ENCODE data around the gene CLEC14A. TPM values are rescaled to one million over a fixed set of nuclear protein-coding genes. Genes with fewer than 3 reads are reported as not detected.

Gene CLEC14A
- total RNA-seq, 2 donors from 2014 or later: 9.9 to 16.8 TPM

- intact Hi-C loops (cut with DNase I): no loop called here
- 53 to 60% methylated on average over 2 of the region's 2 CpGs for WGBS, 2 donors
- H3K9me3 ChIP-seq: no peaks in the 10 kb centered on the region
- no peak overlapping the region for H3K27ac ChIP-seq
- H3K4me3 ChIP-seq: no peak overlapping the region
- no peaks in the 10 kb centered on the region for H3K4me1 ChIP-seq
- no peaks in the 10 kb centered on the region for H3K27me3 ChIP-seq
- no peak for ATAC-seq
- H3K36me3 ChIP-seq (replicated peaks in 1 of 2; ENCODE audit: insufficient read depth in 1 of 2, low read depth in 2 of 2): no peaks in the 10 kb centered on the region
- no peak for DNase-seq
- TF ChIP-seq, protein P1, sequence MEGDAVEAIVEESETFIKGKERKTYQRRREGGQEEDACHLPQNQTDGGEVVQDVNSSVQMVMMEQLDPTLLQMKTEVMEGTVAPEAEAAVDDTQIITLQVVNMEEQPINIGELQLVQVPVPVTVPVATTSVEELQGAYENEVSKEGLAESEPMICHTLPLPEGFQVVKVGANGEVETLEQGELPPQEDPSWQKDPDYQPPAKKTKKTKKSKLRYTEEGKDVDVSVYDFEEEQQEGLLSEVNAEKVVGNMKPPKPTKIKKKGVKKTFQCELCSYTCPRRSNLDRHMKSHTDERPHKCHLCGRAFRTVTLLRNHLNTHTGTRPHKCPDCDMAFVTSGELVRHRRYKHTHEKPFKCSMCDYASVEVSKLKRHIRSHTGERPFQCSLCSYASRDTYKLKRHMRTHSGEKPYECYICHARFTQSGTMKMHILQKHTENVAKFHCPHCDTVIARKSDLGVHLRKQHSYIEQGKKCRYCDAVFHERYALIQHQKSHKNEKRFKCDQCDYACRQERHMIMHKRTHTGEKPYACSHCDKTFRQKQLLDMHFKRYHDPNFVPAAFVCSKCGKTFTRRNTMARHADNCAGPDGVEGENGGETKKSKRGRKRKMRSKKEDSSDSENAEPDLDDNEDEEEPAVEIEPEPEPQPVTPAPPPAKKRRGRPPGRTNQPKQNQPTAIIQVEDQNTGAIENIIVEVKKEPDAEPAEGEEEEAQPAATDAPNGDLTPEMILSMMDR (IDR thresholded peaks at IDR 0.05): no peak
- no peak for TF ChIP-seq POLR2A (IDR thresholded peaks at IDR 0.05)
These were observed 24.2 kb upstream of the CLEC14A start for GRCh38 chr14:38280081-38280480.

DNA sequence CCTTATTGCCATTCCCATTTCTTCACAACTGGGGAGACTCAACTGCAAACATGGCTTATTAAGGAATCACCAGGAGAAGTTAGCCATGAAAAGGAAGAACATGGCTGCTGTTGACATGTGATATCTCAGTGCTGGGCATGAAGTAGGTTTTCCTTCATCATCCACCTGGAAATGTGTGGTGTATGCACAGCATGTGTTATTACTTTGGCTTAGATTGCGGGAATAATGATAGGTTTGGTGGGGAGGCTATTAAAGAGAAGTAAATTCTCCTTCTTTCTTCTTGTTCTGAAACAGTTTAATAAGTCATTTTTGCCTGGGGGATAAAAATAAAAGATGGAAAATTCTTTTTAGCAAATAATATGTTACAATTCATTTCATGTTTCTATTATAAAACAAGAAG is 23.7 kb upstream of the CLEC14A start:
- DNase-seq: no peak
- Histone ChIP-seq H3K4me3 (no peak overlapping the region), H3K36me3 (replicated peaks in 1 of 2; ENCODE audit: insufficient read depth in 1 of 2, low read depth in 2 of 2) (no peaks in the 10 kb centered on the region), H3K27me3 (no peaks in the 10 kb centered on the region), H3K9me3 (no peaks in the 10 kb centered on the region), H3K27ac (no peak overlapping the region), H3K4me1 (no peaks in the 10 kb centered on the region)
- WGBS, 2 donors: 89 to 92% methylated on average over 1 of the region's 1 CpG
- intact Hi-C loops (cut with DNase I): no loop called here
- TF ChIP-seq, protein P1 (IDR thresholded peaks at IDR 0.05): no peak
- no peak for TF ChIP-seq POLR2A (IDR thresholded peaks at IDR 0.05)
- no peak for ATAC-seq

DNA sequence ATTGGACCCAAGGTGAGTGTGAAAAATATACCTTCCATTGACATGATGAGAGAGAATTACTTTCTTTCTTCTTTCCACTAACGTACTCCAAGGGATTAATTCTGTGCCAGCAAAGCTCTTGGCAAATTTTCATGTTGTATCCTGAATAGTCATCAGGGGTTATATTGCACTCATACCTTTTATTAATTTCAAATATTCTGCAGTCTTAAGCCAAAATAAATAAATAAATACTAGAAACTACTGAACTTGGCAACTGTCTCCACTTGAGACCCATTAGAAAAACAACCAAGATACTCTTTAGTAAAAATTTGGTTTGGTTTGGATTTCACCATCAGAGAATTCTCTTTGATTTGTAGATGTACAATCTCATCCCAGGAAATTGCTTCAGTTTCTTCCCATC is 22.1 kb upstream of the CLEC14A start:
- Histone ChIP-seq H3K4me3 (no peak overlapping the region), H3K36me3 (replicated peaks in 1 of 2; ENCODE audit: insufficient read depth in 1 of 2, low read depth in 2 of 2) (no peaks in the 10 kb centered on the region), H3K27ac (no peak overlapping the region), H3K4me1 (no peaks in the 10 kb centered on the region), H3K9me3 (no peaks in the 10 kb centered on the region), H3K27me3 (no peaks in the 10 kb centered on the region)
- 38 to 40% methylated on average over 1 of the region's 1 CpG for WGBS, 2 donors
- TF ChIP-seq, protein P1 (IDR thresholded peaks at IDR 0.05): no peak
- TF ChIP-seq POLR2A (IDR thresholded peaks at IDR 0.05): no peak
- intact Hi-C loops (cut with DNase I): no loop called here
- no peak for ATAC-seq
- DNase-seq: no peak

DNA sequence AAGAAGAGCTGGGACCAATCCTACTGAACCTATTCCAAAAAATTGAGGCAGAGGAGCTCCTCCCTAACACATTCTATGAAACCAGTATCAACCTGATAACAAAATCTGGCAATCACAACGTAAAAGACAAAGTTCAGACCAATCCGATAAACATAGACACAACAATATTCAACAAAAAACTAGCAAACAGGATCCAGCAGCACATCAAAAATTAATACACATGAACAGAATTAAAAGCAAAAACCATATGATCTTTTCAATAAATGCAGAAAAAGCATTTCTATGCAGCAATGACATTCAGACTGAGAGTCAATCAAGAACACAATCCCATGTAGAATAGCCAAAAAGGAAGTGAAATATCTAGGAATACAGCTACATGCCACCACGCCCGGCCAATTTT is 7.0 kb upstream of the CLEC14A start:
- TF ChIP-seq, protein P1 (IDR thresholded peaks at IDR 0.05): no peak
- no peak for TF ChIP-seq POLR2A (IDR thresholded peaks at IDR 0.05)
- H3K27me3 ChIP-seq: no peaks in the 10 kb centered on the region
- H3K4me3 ChIP-seq: no peak overlapping the region
- no peaks in the 10 kb centered on the region for H3K9me3 ChIP-seq
- 67 to 70% methylated on average over 4 of the region's 4 CpGs for WGBS, 2 donors
- no peak for ATAC-seq
- no peak overlapping the region for H3K27ac ChIP-seq
- intact Hi-C loops (cut with DNase I): no loop called here
- H3K4me1 ChIP-seq: no peaks in the 10 kb centered on the region
- DNase-seq: no peak
- no peaks in the 10 kb centered on the region for H3K36me3 ChIP-seq (replicated peaks in 1 of 2; ENCODE audit: insufficient read depth in 1 of 2, low read depth in 2 of 2)

DNA sequence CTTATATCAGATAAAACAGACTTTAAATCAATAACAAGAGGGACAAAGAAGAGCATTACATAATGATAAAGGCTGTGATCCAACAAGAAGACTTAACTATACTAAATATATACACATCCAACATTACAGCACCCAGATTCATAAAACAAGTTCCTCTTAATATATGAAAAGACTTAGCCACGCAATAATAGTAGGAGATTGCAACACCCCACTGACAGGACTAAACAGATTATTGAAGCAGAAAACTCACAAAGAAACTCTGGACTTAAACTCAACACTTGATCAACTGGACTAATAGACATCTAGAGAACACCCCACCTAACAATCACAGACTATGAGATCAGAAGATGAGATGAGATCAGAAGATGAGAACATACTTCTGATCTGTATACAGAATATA is 5.7 kb upstream of the CLEC14A start:
- DNase-seq: no peak
- 65 to 69% methylated on average over 1 of the region's 1 CpG for WGBS, 2 donors
- Histone ChIP-seq H3K9me3 (no peaks in the 10 kb centered on the region), H3K4me3 (no peak overlapping the region), H3K27me3 (no peaks in the 10 kb centered on the region), H3K36me3 (replicated peaks in 1 of 2; ENCODE audit: insufficient read depth in 1 of 2, low read depth in 2 of 2) (no peaks in the 10 kb centered on the region), H3K4me1 (no peaks in the 10 kb centered on the region), H3K27ac (no peak overlapping the region)
- intact Hi-C loops (cut with DNase I): no loop called here
- no peak for TF ChIP-seq POLR2A (IDR thresholded peaks at IDR 0.05)
- TF ChIP-seq, protein P1 (IDR thresholded peaks at IDR 0.05): no peak
- ATAC-seq: no peak
